Tibial artery (tissue), 4 donors: Measurements from ENCODE around the gene UBE4B.
A peak's percentile ranks its signal among the peaks of the same experiment; 100 is the strongest.

ENCODE experiments used
- DNase-seq, 2 donors: peaks; one replicate each; pipeline ENCODE4 v3.0.0-alpha.2; 2019
- H3K27ac ChIP-seq, 2 donors: fragments of 200-600 bp; sonication (generic) in 1 of 2; 1 replicate in 1 of 2; 2 replicates in 1 of 2; pipeline ENCODE4 v1.5.1; 2018 to 2019; ENCODE audit warnings: mild to moderate bottlenecking in 1 of 2
- H3K27me3 ChIP-seq, 2 donors: fragments of 200-600 bp; sonication (generic) in 1 of 2; one replicate each; pipeline versions ENCODE4 v1.5.1 to v1.6.0; 2016 to 2019
- H3K36me3 ChIP-seq, 3 donors: fragments of 200-600 bp; sonication (generic) in 2 of 3; one replicate each; pipeline ENCODE4 v1.5.1; 2016 to 2019; ENCODE audit warnings: mild to moderate bottlenecking in 2 of 3
- H3K4me1 ChIP-seq, 4 donors: fragments of 200-600 bp; sonication (generic) in 2 of 4; 1 replicate in 3 of 4; 2 replicates in 1 of 4; pipeline ENCODE4 v1.5.1; 2016 to 2019
- H3K4me3 ChIP-seq, 2 donors: fragments of 200-600 bp; sonication (generic) in 1 of 2; 1 replicate in 1 of 2; 2 replicates in 1 of 2; pipeline ENCODE4 v1.5.1; 2018 to 2019; ENCODE audit warnings: mild to moderate bottlenecking in 2 of 2
- H3K9me3 ChIP-seq, 3 donors: fragments of 200-600 bp; sonication (generic) in 1 of 3; one replicate each; pipeline ENCODE4 v1.5.1; 2016 to 2019
- intact Hi-C: fragments of 100-400 bp; cut with DNase I; formaldehyde crosslinking; loops from one replicate; pipeline ENCODE4 v1.15.0; 2023; ENCODE audit warnings: low total_unique reads
- TF ChIP-seq, protein P1 (sequence below), 2 experiments: fragments of 200-600 bp in 1 of 2; fragments of 450-650 bp in 1 of 2; IDR thresholded peaks; one replicate each; pipeline ENCODE4 v1.5.1; 2017 to 2019; ENCODE audit warnings: antibody characterized with exemption in 2 of 2, mild to moderate bottlenecking in 1 of 2, moderate library complexity in 1 of 2

The UBE4B gene

GRCh38 chr1:10045480-10046355, 13.0 kb downstream of the UBE4B start:
- TF ChIP-seq, protein P1, sequence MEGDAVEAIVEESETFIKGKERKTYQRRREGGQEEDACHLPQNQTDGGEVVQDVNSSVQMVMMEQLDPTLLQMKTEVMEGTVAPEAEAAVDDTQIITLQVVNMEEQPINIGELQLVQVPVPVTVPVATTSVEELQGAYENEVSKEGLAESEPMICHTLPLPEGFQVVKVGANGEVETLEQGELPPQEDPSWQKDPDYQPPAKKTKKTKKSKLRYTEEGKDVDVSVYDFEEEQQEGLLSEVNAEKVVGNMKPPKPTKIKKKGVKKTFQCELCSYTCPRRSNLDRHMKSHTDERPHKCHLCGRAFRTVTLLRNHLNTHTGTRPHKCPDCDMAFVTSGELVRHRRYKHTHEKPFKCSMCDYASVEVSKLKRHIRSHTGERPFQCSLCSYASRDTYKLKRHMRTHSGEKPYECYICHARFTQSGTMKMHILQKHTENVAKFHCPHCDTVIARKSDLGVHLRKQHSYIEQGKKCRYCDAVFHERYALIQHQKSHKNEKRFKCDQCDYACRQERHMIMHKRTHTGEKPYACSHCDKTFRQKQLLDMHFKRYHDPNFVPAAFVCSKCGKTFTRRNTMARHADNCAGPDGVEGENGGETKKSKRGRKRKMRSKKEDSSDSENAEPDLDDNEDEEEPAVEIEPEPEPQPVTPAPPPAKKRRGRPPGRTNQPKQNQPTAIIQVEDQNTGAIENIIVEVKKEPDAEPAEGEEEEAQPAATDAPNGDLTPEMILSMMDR (IDR thresholded peaks at IDR 0.05): no peak
- H3K36me3 ChIP-seq: peaks cover 0 to 27% (median 8%) of the 10 kb centered on the region in 3 donors
- peak overlapping the region; percentile 42 to 53 for H3K27ac ChIP-seq
- DNase-seq: peak in 1 of 2 donors; percentile 44
- H3K27me3 ChIP-seq: no peaks in the 10 kb centered on the region
- intact Hi-C loops: no loop called here
- no peak overlapping the region for H3K4me3 ChIP-seq
- H3K4me1 ChIP-seq: peaks cover 0 to 37% (median 18%) of the 10 kb centered on the region in 4 donors
- H3K9me3 ChIP-seq: no peaks in the 10 kb centered on the region

DNA sequence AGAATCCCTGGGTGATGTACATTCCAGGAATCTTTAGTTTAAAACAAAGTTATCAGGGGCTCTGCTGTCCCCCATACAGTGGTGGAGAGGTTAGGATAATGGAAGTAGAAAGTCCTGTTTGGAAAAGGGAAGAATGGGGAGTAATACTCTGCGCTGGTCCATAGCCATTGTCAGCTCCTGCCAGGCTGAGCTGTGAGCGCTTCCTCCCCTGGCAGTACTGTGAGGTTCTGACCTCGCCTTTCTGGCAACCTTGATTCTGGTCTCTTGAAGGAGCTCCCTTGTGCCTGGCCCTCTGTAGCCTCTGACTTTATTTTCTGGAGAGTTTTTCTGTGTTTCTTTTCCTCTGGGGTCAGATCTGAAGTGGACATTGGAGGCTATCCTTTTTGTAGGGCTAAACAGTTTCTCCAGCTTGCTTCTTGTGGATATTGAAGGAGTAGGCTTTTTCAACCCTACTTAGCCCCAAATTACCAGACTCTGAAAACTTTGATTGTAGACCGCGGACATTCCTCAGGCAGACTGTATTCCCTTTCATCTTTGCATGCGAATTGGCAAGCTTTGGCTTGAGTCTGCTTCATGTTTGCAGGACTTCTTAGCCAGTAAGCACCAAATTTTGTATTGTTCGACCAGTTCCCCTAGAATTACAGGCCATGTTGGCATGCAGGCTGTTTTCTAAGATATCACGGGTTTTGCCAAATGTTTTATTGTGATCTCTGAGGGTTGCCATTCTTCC, 13.8 kb downstream of the UBE4B start:
- Histone ChIP-seq H3K36me3 (peaks cover 0 to 27% (median 6%) of the 10 kb centered on the region in 3 donors), H3K27me3 (no peaks in the 10 kb centered on the region), H3K9me3 (no peaks in the 10 kb centered on the region), H3K27ac (peak overlapping the region; percentile 42 to 53), H3K4me3 (no peak overlapping the region), H3K4me1 (peaks cover 0 to 37% (median 18%) of the 10 kb centered on the region in 4 donors)
- TF ChIP-seq, protein P1 (IDR thresholded peaks at IDR 0.05): no peak
- intact Hi-C loops: no loop called here
- DNase-seq: peak; percentile 47 to 68

GRCh38 chr1:10048601-10049000, 15.8 kb downstream of the UBE4B start:
- intact Hi-C loops: no loop called here
- H3K27ac ChIP-seq: no peak overlapping the region
- TF ChIP-seq, protein P1 (IDR thresholded peaks at IDR 0.05): no peak
- H3K27me3 ChIP-seq: no peaks in the 10 kb centered on the region
- peaks cover 0 to 18% (median 0%) of the 10 kb centered on the region in 3 donors for H3K36me3 ChIP-seq
- H3K4me3 ChIP-seq: no peak overlapping the region
- H3K9me3 ChIP-seq: no peaks in the 10 kb centered on the region
- H3K4me1 ChIP-seq: peaks cover 0 to 37% (median 16%) of the 10 kb centered on the region in 4 donors
- DNase-seq: no peak

DNA sequence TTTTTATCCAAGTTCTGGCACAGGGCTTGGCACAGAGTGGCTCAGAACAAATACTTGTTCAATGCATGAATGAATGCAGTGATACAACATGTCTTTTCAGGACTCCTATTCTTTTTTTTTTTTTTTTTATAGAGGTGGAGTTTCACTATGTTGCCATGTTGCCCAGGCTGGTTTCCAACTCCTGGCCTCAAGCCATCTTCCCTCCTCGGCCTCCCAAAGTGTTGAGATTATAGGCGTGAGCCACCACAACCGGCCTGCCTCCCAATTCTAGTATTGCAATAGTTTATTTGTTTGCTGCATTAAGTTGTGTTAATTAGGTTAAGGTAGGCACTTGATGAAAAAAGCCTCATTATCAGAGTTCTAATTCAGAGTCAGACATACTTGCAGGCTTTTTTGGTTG, 17.9 kb downstream of the UBE4B start:
- TF ChIP-seq, protein P1 (IDR thresholded peaks at IDR 0.05): no peak
- Histone ChIP-seq H3K4me1 (peaks cover 0 to 38% (median 16%) of the 10 kb centered on the region in 4 donors), H3K27me3 (no peaks in the 10 kb centered on the region), H3K36me3 (peaks cover 0 to 18% (median 0%) of the 10 kb centered on the region in 3 donors), H3K27ac (no peak overlapping the region), H3K9me3 (no peaks in the 10 kb centered on the region), H3K4me3 (no peak overlapping the region)
- intact Hi-C loops: no loop called here
- DNase-seq: peak in 1 of 2 donors; percentile 41

GRCh38 chr1:10051656-10052055, 18.9 kb downstream of the UBE4B start:
- H3K36me3 ChIP-seq: peaks cover 0 to 18% (median 0%) of the 10 kb centered on the region in 3 donors
- intact Hi-C loops: no loop called here
- no peak overlapping the region for H3K27ac ChIP-seq
- H3K9me3 ChIP-seq: no peaks in the 10 kb centered on the region
- peaks cover 0 to 38% (median 19%) of the 10 kb centered on the region in 4 donors for H3K4me1 ChIP-seq
- no peak for DNase-seq
- H3K4me3 ChIP-seq: no peak overlapping the region
- no peaks in the 10 kb centered on the region for H3K27me3 ChIP-seq
- TF ChIP-seq, protein P1 (IDR thresholded peaks at IDR 0.05): no peak
